GM19023 (cell line): Measurements from ENCODE around the gene RPL15.
"Not testable (repeated sequence)": the region's sequence is repeated elsewhere in the genome, so short reads cannot be mapped to it uniquely, and the experiment has no call there.

Source experiments
- ATAC-seq: cut with Tn5 transposase; IDR thresholded peaks from one replicate; pipeline ENCODE4 v1.9.1; 2021; ENCODE audit warnings: mild to moderate bottlenecking, moderate library complexity; ENCODE audit not compliant: unreplicated experiment

The RPL15 gene

DNA sequence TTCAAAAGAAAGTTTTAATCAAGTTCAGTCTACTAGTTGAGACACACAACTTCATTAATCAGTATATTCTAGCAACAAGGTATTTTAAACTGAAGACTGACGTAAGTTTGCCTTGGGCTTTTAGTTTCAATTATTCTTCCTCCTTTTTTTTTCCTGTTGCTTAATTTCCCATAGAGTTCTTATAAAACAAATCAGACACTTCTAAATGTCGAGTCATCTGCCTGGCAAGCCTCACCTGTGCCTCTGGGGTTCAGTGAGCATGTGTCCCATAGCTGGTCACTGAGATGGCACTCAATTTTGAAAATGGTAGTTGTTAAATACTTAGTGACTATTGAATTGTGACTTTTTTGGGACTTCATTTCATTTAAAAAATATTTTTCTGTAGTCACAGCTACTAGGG lies 27.5 kb upstream of the RPL15 start:
- ATAC-seq: no peak

DNA sequence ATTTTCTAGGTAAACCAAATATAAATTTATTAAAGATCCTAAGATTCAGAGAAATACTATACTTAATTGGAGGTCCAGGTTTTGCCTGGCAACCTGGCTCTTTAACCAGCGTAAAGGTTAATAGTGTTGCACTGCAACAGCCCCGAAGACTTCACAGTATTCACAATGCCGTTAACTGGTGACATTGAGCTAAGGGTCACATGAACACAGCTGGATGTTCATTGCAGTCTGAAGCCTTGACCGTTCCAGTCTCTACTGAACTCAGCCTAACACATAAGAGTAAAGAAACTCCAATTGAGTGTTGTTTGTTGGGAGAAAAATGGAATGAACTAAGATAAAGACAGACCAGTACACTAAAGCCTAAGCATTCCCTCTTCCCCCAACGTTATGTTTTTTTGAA lies 27.0 kb upstream of the RPL15 start:
- no peak for ATAC-seq

DNA sequence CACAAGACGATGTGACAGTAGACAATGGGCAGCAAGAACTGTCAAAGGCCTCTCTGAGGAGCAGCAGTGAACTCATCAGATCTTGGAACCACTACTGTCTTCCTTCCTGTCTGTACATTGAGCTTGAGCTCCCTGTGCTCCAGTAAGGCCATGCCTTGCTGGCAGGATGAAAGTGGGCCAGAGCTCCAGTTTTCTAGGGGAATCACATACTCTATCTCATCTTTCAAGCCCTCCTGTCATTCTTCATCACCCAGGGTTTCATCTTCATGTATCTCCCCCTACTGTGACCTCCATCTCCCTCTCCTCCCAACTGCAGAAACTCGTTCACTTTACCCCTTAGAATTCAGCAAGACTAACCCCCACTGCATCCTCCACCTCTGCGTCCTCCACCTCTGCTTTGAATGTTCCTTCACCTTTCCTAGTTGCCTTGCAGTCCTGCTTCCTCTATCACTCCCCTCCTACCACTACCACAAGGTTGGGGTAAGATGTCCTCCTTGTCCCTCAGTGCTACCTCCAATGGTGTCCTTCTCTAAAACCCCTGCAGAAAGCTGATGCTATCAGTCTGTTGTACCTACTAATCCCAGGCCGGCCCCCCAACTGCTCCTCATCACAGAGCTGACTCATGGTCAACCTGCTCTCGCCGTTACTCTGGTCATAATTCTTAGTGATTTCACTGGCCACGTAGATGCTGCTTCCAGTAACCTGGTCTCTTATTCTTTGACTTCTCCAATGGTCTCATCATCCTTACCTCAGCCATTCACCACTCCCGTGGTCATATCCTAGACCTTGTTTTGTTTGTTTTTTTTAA lies 22.5 kb upstream of the RPL15 start:
- ATAC-seq: no peak

DNA sequence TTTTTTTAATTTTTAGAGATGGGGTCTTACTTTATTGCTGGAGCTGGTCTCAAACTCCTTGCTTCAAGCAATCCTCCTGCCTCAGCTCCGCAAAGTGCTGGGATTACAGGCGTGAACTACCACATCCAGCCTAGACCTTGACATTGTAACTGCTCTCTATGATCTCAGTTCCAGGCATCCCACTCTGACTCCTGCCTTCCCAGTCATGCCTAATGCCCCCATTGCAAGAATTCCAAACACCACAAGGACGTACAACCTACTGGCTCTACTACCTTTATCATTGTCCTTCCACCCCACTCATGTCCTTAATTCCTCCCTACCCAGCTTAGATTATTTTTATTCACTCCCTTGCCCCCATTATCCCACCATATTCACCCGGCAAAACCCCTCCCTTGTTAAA lies 21.8 kb upstream of the RPL15 start:
- ATAC-seq: no peak

DNA sequence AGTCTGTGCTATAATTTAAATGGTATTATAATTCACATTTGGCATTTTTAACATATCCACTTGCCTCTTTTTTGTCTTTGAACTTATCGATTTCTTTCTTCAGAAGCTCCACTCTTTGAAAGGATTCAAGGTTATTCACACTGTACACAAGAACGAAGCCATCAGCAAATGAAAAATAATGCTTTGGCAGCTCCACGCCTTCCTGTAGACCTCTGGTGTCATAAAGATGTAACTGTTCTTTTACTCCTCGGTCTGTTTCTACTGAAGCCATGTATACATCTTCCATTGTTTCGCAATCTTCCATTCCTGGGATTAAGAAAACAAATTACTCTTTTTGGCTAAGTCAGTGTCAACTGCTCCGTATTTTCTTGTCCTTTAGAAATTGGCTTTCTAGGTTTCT lies 16.2 kb upstream of the RPL15 start:
- no peak for ATAC-seq

DNA sequence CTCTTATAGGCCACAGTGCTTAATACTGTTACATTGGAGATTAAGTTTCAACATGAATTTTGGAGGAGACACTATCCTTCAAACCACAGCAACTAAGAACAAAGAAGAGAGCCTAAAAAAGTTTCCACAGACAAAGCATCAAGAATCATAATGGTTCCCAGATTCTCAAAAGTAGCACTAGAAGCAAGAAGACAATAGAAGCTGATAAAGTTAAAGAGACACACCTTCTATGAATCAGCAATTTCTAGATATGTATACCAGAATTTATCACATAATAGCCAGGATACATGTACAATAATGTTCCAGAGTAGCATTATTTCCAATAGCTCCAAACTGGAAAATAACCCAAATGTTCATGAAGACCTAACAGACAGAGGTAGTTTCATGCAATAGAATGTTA lies 12.4 kb upstream of the RPL15 start:
- ATAC-seq: no peak

DNA sequence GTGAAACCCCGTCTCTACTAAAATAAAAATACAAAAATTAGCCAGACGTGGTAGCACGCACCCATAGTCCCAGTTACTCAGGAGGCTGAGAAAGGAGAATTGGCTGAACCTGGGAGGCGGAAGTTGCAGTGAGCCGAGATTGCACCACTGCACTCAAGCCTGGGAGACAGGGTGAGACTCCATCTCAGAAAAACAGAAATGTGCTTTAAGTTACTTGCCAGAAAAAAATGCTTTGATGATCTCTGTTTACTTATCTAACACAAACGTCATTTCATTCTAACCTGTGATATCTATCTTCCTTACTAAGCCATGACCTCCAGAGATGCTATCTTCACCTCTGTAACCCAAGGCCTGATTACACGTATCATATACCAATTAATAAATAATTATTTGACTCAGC lies 7.6 kb upstream of the RPL15 start:
- no peak for ATAC-seq

DNA sequence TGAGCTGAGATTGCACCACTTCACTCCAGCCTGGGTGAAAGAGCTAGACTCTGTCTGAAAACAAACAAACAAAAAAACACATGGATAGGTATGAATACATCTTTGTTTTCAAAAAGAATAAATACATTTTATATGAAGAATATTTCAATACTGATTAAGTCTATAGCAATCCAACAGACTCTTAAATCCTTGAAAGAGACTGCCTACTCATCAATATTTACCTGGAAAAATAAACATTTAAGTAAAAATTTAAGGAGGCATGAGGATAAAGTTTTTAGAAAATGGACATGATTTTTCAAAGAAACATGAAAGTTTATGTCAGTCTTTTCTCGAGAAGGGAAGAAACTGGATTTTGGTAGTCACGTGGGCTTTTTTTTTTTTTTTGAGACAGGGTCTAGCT lies 5.5 kb upstream of the RPL15 start:
- ATAC-seq: no peak

DNA sequence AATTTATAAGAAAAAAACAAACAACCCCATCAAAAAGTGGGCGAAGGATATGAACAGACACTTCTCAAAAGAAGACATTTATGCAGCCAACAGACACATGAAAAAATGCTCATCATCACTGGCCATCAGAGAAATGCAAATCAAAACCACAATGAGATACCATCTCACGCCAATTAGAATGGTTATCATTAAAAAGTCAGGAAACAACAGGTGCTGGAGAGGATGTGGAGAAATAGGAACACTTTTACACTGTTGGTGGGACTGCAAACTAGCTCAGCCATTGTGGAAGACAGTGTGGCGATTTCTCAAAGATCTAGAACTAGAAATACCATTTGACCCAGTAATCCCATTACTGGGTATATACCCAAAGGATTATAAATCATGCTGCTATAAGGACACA lies 4.6 kb upstream of the RPL15 start:
- ATAC-seq: not testable (repeated sequence)

DNA sequence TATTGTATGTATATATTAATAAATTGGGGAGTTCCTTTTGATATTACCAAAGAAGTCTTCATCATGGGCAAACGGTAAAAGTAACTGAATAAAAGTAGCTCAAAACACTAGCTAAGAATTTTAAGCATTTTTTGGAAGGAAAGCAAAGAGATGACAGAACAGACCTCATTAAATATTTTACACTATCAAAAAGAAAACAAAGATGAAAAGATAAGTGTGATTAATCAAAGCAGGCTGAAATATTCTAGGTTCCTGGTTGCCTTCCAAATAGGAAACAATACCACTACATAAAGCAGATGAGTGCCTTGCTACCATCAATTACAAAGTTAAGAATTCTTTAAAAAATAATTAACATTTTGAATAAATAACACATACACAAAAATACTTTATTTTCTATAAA lies 3.8 kb upstream of the RPL15 start:
- no peak for ATAC-seq

DNA sequence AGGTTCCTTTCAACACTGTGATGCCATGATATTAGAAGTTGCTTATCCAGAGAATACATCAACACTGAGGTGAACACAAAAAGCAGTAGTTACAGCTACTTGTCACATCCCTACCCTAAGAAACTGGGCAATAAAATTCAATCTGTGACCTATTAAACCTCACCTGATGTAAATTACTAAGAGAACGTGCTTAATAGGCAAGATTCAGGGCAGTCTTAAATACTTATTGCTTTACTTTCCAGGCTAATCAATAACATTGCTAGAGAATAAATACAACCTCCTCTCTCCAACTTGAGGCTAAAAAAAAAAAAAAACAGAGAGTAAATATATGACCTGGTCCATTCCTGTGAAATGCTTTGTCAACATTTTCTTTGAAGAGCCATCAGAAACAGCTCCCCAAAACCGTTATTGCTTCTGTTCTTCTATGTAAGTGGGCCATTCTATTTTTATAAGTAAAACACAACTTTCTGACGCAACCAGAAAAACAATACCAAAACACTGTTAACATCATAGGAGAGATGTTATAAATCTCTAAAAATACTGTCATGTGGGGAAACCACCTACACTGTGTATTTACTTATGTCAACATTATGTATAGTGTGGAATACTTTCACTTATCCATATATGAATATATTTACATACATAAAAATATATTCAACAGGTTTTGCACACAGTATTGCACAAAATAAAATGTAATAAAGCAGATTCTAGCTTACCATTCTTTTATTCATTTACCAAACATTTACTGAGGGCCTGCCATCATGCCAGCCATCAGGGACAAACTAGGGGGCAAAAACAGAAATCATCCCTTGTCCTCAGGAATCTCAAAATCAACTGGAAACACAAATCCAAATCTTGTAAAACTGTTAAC lies 2.8 kb upstream of the RPL15 start:
- no peak for ATAC-seq

DNA sequence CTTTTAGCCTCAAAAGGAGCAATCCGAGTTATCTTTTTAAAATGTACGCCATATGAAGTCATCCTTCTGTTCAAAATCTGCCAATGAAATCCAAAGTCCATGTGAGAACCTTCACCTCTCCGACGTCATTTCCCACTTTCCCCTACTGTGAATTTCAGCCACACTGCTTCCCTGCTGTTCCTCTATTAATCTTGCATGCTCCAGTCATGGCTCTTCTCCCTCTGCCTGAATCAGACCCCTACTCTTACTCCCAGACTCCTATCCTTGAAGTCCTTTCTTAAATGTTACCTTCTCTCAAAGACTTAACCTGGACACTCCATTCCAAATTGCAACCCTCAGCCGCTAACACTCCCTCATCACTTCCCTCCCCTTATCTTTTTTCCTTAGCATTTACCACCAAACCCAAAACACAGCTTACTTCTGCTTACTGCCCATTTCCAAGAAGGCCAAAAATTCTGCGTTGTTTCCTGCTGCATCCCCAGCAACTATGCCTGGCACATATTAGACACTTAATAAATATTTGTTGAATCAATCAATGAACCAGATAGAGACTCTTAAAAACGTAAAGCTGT lies 1.3 kb upstream of the RPL15 start:
- no peak for ATAC-seq

DNA sequence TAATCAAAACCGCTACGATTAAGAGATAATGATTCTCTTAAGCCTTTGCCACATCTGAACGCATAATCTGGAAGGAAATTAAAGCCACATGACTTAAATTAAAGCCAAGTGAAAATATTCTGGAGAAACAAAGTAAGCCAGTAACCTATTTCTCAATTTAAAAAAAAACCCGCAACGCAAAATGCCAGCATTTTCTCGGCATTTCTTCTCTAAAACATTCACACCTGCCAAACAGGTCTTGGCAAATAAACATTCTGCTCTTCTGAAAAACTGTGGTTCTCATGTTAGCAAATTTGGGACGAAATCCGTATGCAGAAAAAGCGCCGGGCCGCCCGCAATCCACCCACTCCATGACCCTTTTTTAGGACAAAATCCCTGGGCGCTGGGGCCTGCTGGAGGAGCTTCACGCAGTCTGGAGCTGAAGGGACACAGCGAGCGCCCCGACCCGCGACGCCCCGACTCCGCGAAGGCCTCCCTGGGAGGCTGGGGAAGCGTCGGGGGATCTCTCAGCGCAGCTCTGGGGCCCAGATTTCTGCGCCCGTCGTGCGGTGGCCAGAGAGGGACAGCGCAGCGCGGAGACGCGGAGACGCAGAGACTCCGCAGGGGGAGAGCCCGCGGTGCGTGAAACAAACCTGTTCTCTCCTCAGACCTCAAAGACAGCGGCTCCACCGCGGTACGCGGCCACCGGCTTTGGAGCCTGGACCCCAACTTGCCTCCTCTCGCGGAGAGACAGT lies 613 bp upstream of the RPL15 start:
- peak; percentile 44 for ATAC-seq

DNA sequence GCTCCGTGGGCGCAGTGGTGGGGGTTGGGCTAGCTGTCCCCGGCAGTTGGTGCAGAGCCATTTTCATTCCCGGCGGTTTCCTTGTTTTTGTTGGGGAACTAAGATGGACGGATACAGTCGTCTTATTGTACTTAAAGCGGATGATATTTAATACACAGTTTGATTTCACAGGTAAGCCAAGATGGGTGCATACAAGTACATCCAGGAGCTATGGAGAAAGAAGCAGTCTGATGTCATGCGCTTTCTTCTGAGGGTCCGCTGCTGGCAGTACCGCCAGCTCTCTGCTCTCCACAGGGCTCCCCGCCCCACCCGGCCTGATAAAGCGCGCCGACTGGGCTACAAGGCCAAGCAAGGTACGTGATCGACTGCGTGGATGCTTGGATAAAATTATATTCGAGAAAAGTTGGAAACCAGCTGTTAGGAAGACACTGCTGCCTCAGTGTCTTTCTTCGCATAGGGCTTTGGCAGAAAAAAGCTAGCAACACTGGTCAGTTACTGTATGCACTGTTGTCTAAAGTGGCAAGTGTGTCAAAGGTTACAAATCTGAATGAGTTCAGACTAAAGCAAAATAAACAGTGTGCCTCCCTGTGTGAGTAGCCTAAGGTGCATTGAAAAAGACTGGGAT lies 859 bp downstream of the RPL15 start:
- not testable (repeated sequence) for ATAC-seq

DNA sequence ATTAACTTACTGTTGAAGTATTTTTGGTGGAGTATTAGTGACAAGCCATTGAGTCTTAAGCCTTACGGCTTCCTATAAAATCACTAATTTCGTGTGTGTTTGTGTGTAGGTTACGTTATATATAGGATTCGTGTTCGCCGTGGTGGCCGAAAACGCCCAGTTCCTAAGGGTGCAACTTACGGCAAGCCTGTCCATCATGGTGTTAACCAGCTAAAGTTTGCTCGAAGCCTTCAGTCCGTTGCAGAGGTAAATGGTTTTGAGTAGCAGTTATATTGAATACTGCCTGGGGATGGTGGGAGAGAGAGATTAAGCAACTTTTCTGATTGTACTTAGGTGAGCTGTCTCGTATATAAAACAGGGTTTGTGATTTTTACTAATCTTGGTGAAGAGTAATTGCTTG lies 1.4 kb downstream of the RPL15 start:
- ATAC-seq: not testable (repeated sequence)

DNA sequence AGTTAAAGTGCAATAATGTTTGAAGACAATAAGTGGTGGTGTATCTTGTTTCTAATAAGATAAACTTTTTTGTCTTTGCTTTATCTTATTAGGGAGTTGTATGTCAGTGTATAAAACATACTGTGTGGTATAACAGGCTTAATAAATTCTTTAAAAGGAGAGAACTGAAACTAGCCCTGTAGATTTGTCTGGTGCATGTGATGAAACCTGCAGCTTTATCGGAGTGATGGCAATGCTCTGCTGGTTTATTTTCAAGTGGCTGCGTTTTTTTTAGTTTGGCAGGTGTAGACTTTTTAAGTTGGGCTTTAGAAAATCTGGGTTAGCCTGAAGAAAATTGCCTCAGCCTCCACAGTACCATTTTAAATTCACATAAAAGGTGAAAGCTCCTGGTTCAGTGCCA lies 2.7 kb downstream of the RPL15 start:
- ATAC-seq: no peak

DNA sequence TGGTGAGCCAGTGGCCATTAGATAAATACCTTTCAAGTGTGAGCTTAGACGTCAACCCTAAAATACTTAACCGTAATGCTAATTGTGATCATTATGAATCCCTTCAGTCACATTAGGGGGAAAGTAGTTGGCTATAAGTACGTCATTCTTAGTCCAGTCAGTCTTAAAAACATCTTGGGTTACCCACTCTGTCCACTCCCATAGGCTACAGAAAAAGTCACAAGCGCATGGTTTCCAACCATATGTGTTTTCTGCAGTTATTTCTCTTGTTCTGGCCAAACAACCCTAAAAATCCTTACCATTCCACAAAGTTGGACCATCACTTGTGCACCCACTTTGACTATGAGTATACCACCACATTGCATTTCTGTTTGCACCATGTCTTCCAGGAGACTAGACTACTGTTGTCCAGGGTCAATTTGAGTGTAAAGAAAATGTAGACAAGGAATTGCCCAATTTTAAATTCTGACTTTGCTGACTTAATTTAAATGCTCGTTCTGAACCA lies 3.3 kb downstream of the RPL15 start:
- ATAC-seq: no peak

DNA sequence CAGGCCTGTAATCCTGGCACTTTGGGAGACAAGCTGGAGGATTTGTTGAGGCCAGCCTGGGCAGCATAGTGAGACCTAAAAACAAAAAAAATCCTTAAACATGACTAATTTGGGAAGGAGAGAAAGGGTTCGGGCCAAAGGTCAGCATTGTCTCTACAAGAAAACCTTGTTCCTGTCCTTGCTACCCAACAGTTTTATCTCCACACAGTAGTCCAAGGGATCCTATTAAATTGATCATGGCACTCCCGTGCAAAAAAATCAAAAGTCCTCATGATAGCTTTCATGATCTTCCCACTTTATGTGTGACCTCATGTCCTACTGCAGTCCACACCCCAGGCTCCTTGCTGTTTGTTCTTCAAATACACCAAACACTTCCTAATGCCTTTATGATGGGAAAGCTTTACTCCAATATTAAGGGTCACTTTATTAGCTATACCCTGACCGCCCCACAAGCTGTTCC lies 4.2 kb downstream of the RPL15 start:
- ATAC-seq: no peak

DNA sequence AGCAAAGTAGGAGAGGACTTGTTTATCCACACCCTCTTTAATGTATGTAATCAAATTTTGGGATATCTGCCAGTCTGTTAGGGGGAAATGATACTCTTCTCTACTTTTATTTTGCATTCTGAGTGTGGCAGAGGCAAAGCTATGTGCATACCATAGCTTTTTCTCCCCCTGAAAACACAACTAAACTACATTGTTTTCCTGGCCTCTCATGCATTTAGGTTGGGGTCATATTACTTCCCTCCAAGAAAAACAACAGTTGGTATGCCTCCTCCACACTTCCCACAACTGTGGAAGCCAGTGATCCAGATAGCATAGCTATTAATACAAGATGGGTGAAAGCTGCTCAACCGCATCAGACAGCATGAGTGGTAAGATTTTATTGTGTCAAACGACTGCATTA lies 6.9 kb downstream of the RPL15 start:
- no peak for ATAC-seq

DNA sequence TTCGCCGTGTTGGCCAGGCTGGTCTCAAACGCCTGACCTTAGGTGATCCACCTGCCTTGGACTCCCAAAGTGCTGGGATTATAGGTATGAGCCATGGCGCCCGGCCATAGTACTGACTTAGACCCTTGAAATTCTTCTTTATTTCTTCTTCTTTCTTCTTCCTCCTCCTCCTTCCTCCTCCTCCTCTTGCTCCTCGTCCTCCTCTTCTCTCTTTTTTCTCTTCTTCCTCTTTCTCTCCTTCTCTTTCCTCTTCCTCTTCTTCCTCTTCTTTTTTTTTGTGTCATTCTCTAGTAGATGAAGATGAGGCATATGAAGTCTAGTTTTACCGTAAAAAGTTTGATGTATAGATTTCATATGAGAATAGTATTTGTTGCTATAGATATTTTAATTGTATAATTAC lies 9.3 kb downstream of the RPL15 start:
- ATAC-seq: no peak
